B cell (primary cell): ENCODE measurements around the gene TNFRSF19. TPM values are rescaled to one million over a fixed set of nuclear protein-coding genes. Genes with fewer than 3 reads are reported as not detected.

Source experiments
- ATAC-seq: fragments of 200-7000 bp; cut with Tn5 transposase; one replicate; pipeline ENCODE4 v1.10.0; 2021; ENCODE audit warnings: low read depth, mild to moderate bottlenecking, moderate number of reproducible peaks, moderate library complexity
- CTCF ChIA-PET: fragments of 350-600 bp; sonication (Branson Sonifier 250); formaldehyde crosslinking; loops from one replicate; lab custom pipeline; 2021; ENCODE audit warnings: antibody characterized with exemption, inconsistent platforms; lab: Charles Lee
- POLR2A ChIA-PET: fragments of 350-600 bp; sonication (Branson Sonifier 250); formaldehyde crosslinking; loops from one replicate; lab custom pipeline; 2021; ENCODE audit warnings: antibody characterized with exemption; lab: Charles Lee
- DNase-seq: peaks from one replicate; pipeline ENCODE4 v3.0.0; 2013
- H2AFZ ChIP-seq: 2 replicates; pipeline ENCODE4 v1.6.1; 2012; ENCODE audit warnings: mild to moderate bottlenecking, low read depth, low read length; ENCODE audit not compliant: insufficient read depth, poor library complexity, severe bottlenecking
- H3K27ac ChIP-seq, 2 donors: 1 replicate in 1 of 2; 2 replicates in 1 of 2; pipeline ENCODE4 v1.5.1; 2012 to 2013; ENCODE audit warnings: low read length in 2 of 2, mild to moderate bottlenecking in 2 of 2, moderate library complexity in 1 of 2
- H3K27me3 ChIP-seq, 4 experiments: fragments of 200-600 bp in 1 of 4; sonication (generic) in 1 of 4; replicated peaks in 1 of 4; 1 replicate in 2 of 4; 2 replicates in 2 of 4; pipeline versions ENCODE4 v1.6.1 to v1.7.0; 2013 to 2016; ENCODE audit warnings: low read length in 3 of 4, mild to moderate bottlenecking in 2 of 4, mixed read lengths in 1 of 4, moderate library complexity in 1 of 4; ENCODE audit not compliant: insufficient read depth in 4 of 4, control insufficient read depth in 3 of 4; ENCODE audit errors: control extremely low read depth in 1 of 4
- H3K36me3 ChIP-seq, 2 experiments: replicated peaks in 1 of 2; 1 replicate in 1 of 2; 2 replicates in 1 of 2; pipeline versions ENCODE4 v1.6.1 to v1.7.1; 2013; ENCODE audit warnings: low read length in 1 of 2; ENCODE audit not compliant: insufficient read depth in 2 of 2, control insufficient read depth in 1 of 2; ENCODE audit errors: control extremely low read depth in 1 of 2, extremely low read depth in 1 of 2
- H3K4me1 ChIP-seq, 2 donors: fragments of 200-600 bp in 1 of 2; sonication (generic) in 1 of 2; 1 replicate in 1 of 2; 2 replicates in 1 of 2; pipeline versions ENCODE4 v1.5.1 to v1.6.1; 2013 to 2017; ENCODE audit warnings: low read length in 2 of 2; ENCODE audit not compliant: control insufficient read depth in 2 of 2, insufficient read depth in 2 of 2
- H3K4me2 ChIP-seq: replicated peaks from 2 replicates; pipeline ENCODE3; 2012; ENCODE audit warnings: mild to moderate bottlenecking, low read depth, low read length; ENCODE audit not compliant: poor library complexity, severe bottlenecking
- H3K4me3 ChIP-seq, 5 experiments: fragments of 200-600 bp in 1 of 5; sonication (generic) in 1 of 5; 1 replicate in 3 of 5; 2 replicates in 2 of 5; pipeline versions ENCODE4 v1.5.1 to v1.7.0; 2011 to 2016; ENCODE audit warnings: low read length in 4 of 5, mild to moderate bottlenecking in 4 of 5, low read depth in 2 of 5, control low read depth in 1 of 5, moderate library complexity in 1 of 5; ENCODE audit not compliant: insufficient read depth in 1 of 5; ENCODE audit errors: control extremely low read depth in 1 of 5, extremely low read depth in 1 of 5
- H3K79me2 ChIP-seq: fragments of 200-600 bp; sonication (generic); one replicate; pipeline ENCODE4 v1.6.0; 2016; ENCODE audit warnings: low read length; ENCODE audit not compliant: control insufficient read depth, insufficient read depth
- H3K9ac ChIP-seq: fragments of 200-600 bp; sonication (generic); 2 replicates; pipeline ENCODE4 v1.6.1; 2017; ENCODE audit warnings: mild to moderate bottlenecking, low read length, moderate library complexity
- H3K9me3 ChIP-seq, 3 donors: one replicate each; pipeline versions ENCODE4 v1.6.1 to v1.7.1; 2013; ENCODE audit warnings: low read length in 2 of 3; ENCODE audit not compliant: control insufficient read depth in 2 of 3, insufficient read depth in 1 of 3; ENCODE audit errors: control extremely low read depth in 1 of 3
- H4K20me1 ChIP-seq: 2 replicates; pipeline ENCODE4 v1.6.0; 2012; ENCODE audit warnings: mild to moderate bottlenecking, low read length; ENCODE audit not compliant: insufficient read depth, control insufficient read depth, poor library complexity, severe bottlenecking
- H3K27ac Mint-ChIP-seq: one replicate; pipeline ENCODE4 v1.8.0; 2021; ENCODE audit warnings: mixed read lengths
- H3K27me3 Mint-ChIP-seq: one replicate; pipeline ENCODE4 v1.8.0; 2021; ENCODE audit warnings: mixed read lengths
- H3K4me1 Mint-ChIP-seq: one replicate; pipeline ENCODE4 v1.8.0; 2021; ENCODE audit warnings: mixed read lengths
- H3K4me3 Mint-ChIP-seq: one replicate; pipeline ENCODE4 v1.8.0; 2021; ENCODE audit warnings: mixed read lengths
- H3K9me3 Mint-ChIP-seq: one replicate; pipeline ENCODE4 v1.8.0; 2022; ENCODE audit warnings: mixed read lengths; ENCODE audit not compliant: insufficient read depth
- EZH2 ChIP-seq: IDR thresholded peaks from 2 replicates; pipeline ENCODE4 v1.6.1; 2012; ENCODE audit warnings: borderline replicate concordance, low read depth, mild to moderate bottlenecking, moderate library complexity, low read length; ENCODE audit not compliant: insufficient read depth, poor library complexity, severe bottlenecking
- WGBS: methylation state at CpG from one replicate; pipeline ENCODE4 v1.1.5; 2013; ENCODE audit warnings: missing lambda C conversion rate; ENCODE audit not compliant: insufficient coverage; 5-methylcytosine and 5-hydroxymethylcytosine counted together
- intact Hi-C: fragments of 100-400 bp; cut with micrococcal nuclease; formaldehyde crosslinking; loops from one replicate; pipeline ENCODE4 v1.10.0; 2022
- polyA plus RNA-seq: library from polyadenylated mRNA; depleted of rRNA; stranded (reverse); fragments of >200 nt; gene quantifications from 2 replicates; pipeline ENCODE4 v1.2.3, GENCODE V29; 2012
- total RNA-seq, 2 donors: library from RNA; stranded (reverse); fragments of 120-200 nt in 1 of 2; gene quantifications; 1 replicate in 1 of 2; 2 replicates in 1 of 2; pipeline versions ENCODE4 v1.2.3 to v1.2.4, GENCODE V29; 2013 to 2022
- TF ChIP-seq, protein P1 (sequence below): fragments of 200-600 bp; IDR thresholded peaks from one replicate; pipeline ENCODE4 v1.8.0; 2022; ENCODE audit warnings: antibody characterized with exemption, mild to moderate bottlenecking

Gene TNFRSF19
- total and polyA plus RNA-seq, 2 donors (not counting 1 experiment from before 2014, with no cell fraction given): 0.36 TPM; not detected in 1

DNA sequence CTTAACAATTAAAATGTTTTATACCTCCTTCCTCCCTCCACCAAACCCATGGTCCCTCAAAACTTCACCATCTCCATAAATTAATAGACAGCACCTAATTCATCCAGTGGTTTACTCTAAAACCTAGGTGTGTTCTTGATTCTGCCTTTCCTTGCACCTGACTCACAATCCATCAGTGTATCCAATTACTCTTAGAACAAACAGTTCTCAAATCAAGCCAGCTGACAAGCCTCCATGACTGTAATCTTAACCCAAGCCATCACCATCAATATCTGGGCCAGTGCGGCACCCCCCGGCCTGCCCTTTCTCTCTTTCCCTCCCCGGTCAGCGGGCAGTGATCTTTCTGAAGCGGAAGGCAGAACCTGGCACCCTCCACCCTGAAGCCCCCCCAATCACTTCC is 75.6 kb downstream of the TNFRSF19 start:
- no peaks in the 10 kb centered on the region for H3K4me1 Mint-ChIP-seq
- ATAC-seq: no peak
- H3K9me3 Mint-ChIP-seq: no peaks in the 10 kb centered on the region
- ChIA-PET POLR2A (no interaction called here), CTCF (no interaction called here)
- intact Hi-C loops: no loop called here
- H4K20me1 ChIP-seq: no peaks in the 10 kb centered on the region
- WGBS: no CpG with 5 or more reads among the region's 5 CpGs
- no peak overlapping the region for H3K4me3 ChIP-seq
- H3K9ac ChIP-seq: no peak overlapping the region
- H3K79me2 ChIP-seq: no peaks in the 10 kb centered on the region
- H3K9me3 ChIP-seq: peaks cover 0 to 2% (median 0%) of the 10 kb centered on the region in 3 donors
- H3K27me3 Mint-ChIP-seq: peaks cover 23% of the 10 kb centered on the region
- TF ChIP-seq, protein P1, sequence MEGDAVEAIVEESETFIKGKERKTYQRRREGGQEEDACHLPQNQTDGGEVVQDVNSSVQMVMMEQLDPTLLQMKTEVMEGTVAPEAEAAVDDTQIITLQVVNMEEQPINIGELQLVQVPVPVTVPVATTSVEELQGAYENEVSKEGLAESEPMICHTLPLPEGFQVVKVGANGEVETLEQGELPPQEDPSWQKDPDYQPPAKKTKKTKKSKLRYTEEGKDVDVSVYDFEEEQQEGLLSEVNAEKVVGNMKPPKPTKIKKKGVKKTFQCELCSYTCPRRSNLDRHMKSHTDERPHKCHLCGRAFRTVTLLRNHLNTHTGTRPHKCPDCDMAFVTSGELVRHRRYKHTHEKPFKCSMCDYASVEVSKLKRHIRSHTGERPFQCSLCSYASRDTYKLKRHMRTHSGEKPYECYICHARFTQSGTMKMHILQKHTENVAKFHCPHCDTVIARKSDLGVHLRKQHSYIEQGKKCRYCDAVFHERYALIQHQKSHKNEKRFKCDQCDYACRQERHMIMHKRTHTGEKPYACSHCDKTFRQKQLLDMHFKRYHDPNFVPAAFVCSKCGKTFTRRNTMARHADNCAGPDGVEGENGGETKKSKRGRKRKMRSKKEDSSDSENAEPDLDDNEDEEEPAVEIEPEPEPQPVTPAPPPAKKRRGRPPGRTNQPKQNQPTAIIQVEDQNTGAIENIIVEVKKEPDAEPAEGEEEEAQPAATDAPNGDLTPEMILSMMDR: no peak
- no peak for TF ChIP-seq EZH2
- DNase-seq: no peak
- H3K4me3 Mint-ChIP-seq: no peak overlapping the region
- no peak overlapping the region for H3K27ac ChIP-seq
- H3K36me3 ChIP-seq: no peaks in the 10 kb centered on the region
- H3K27ac Mint-ChIP-seq: no peak overlapping the region
- no peaks in the 10 kb centered on the region for H3K4me1 ChIP-seq
- H3K27me3 ChIP-seq: peaks cover 0 to 17% (median 5%) of the 10 kb centered on the region in 4 experiments
- H3K4me2 ChIP-seq: no peak overlapping the region
- no peak overlapping the region for H2AFZ ChIP-seq

DNA sequence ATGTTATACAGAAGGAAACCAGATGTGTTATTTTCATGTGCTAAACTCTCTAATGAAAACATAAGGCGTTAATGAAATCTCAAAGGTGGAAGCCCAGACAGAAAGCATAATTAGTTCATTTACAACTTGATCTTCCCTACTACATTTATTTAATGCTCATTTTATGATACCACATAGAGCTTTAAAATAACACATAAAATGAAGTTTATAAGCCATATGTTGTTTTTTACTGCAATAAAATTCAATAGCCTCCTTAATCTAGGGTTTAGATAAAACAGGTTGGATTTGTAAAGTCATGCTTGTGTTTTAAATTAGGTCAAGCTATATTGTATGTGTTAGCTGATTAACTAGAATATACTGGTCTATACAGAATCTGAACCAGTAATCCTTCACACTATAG is 81.2 kb downstream of the TNFRSF19 start:
- DNase-seq (no peak), ATAC-seq (no peak)
- no peaks in the 10 kb centered on the region for H3K79me2 ChIP-seq
- intact Hi-C loops: no loop called here
- POLR2A ChIA-PET: no interaction called here
- H3K4me3 ChIP-seq: no peak overlapping the region
- Mint-ChIP-seq H3K27ac (no peak overlapping the region), H3K4me3 (no peak overlapping the region), H3K27me3 (peaks cover 41% of the 10 kb centered on the region), H3K9me3 (no peaks in the 10 kb centered on the region), H3K4me1 (no peaks in the 10 kb centered on the region)
- H3K27me3 ChIP-seq: peaks cover 0 to 19% (median 7%) of the 10 kb centered on the region in 4 experiments
- no CpG with 5 or more reads among the region's 1 CpG for WGBS
- CTCF ChIA-PET: no interaction called here
- H3K9me3 ChIP-seq: peaks cover 0 to 2% (median 0%) of the 10 kb centered on the region in 3 donors
- no peaks in the 10 kb centered on the region for H4K20me1 ChIP-seq
- H2AFZ ChIP-seq: no peak overlapping the region
- H3K4me2 ChIP-seq: no peak overlapping the region
- H3K9ac ChIP-seq: no peak overlapping the region
- no peaks in the 10 kb centered on the region for H3K4me1 ChIP-seq
- H3K27ac ChIP-seq: no peak overlapping the region
- H3K36me3 ChIP-seq: no peaks in the 10 kb centered on the region
- no peak for TF ChIP-seq EZH2
- TF ChIP-seq, protein P1: no peak
